ENCODE results near the gene TCHHL1.

DNA sequence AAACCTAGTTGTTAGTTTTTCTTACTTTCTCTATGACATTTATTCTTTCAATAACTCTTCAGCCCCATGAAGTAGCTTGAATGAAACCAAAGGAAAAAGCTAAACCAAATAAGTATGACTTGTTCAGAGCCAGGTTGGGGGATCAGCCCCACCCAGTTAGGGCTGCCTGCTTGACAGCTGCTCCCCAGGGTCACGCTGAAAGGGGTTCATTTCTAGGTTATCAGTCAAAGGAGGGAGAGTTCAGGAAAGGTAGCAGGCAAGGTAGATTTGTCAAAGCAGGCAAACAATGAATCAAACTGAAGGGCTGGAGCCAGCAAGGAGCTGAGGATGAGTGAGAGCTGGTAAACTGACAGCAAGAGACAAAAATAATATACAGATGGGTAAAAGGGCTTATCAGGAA is 49.0 kb downstream of the TCHHL1 start:
- TF ChIP-seq EGR1 (IDR thresholded peaks at IDR 0.05; ENCODE audit: low read depth) (no peak), CTCF (IDR thresholded peaks at IDR 0.05 in 2 of 3, conservative IDR thresholded peaks at IDR 0.05 in 1 of 3; ENCODE audit: borderline replicate concordance in 1 of 3, insufficient read depth in 1 of 3, low read depth in 2 of 3, low read length in 2 of 3) (no peak), POLR2A (IDR thresholded peaks at IDR 0.05; ENCODE audit: borderline replicate concordance, extremely low read depth, insufficient read depth, insufficient read length) (no peak), ZFX (IDR thresholded peaks at IDR 0.05) (no peak), YY1 (IDR thresholded peaks at IDR 0.05; ENCODE audit: extremely low read depth, insufficient replicate concordance, low read depth, low read length) (no peak), POLR2AphosphoS5 (IDR thresholded peaks at IDR 0.05; ENCODE audit: low read depth, low read length) (no peak), EZH2phosphoT487 (IDR thresholded peaks at IDR 0.05; ENCODE audit: borderline replicate concordance) (no peak), RAD21 (IDR thresholded peaks at IDR 0.05; ENCODE audit: low read depth) (no peak), TCF7L2 (IDR thresholded peaks at IDR 0.05; ENCODE audit: borderline replicate concordance, extremely low read depth, insufficient read depth, insufficient read length) (no peak), CEBPB (IDR thresholded peaks at IDR 0.05; ENCODE audit: low read depth) (no peak), EZH2 (IDR thresholded peaks at IDR 0.05) (no peak), SIN3A (IDR thresholded peaks at IDR 0.05; ENCODE audit: low read depth) (no peak)
- TF ChIP-seq, protein P1, sequence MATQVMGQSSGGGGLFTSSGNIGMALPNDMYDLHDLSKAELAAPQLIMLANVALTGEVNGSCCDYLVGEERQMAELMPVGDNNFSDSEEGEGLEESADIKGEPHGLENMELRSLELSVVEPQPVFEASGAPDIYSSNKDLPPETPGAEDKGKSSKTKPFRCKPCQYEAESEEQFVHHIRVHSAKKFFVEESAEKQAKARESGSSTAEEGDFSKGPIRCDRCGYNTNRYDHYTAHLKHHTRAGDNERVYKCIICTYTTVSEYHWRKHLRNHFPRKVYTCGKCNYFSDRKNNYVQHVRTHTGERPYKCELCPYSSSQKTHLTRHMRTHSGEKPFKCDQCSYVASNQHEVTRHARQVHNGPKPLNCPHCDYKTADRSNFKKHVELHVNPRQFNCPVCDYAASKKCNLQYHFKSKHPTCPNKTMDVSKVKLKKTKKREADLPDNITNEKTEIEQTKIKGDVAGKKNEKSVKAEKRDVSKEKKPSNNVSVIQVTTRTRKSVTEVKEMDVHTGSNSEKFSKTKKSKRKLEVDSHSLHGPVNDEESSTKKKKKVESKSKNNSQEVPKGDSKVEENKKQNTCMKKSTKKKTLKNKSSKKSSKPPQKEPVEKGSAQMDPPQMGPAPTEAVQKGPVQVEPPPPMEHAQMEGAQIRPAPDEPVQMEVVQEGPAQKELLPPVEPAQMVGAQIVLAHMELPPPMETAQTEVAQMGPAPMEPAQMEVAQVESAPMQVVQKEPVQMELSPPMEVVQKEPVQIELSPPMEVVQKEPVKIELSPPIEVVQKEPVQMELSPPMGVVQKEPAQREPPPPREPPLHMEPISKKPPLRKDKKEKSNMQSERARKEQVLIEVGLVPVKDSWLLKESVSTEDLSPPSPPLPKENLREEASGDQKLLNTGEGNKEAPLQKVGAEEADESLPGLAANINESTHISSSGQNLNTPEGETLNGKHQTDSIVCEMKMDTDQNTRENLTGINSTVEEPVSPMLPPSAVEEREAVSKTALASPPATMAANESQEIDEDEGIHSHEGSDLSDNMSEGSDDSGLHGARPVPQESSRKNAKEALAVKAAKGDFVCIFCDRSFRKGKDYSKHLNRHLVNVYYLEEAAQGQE (IDR thresholded peaks at IDR 0.05; ENCODE audit: low read depth), result no peak

Measured in HCT116 (cell line).